Lung microvascular endothelial cell (primary cell): ENCODE data around the gene EARS2. TPM values are rescaled to one million over a fixed set of nuclear protein-coding genes. Genes with fewer than 3 reads are reported as not detected.

Source experiments
- DNase-seq, 2 donors: peaks; one replicate each; pipeline versions ENCODE4 v3.0.0 to v3.0.0-alpha.2; 2010; ENCODE audit warnings: low read depth in 2 of 2
- total RNA-seq: library from RNA; depleted of rRNA; stranded (reverse); fragments of >200 nt; gene quantifications from 2 replicates; pipeline ENCODE4 v1.2.1, GENCODE V29; 2014

The EARS2 gene
- total RNA-seq, 1 donor from 2014 or later: 16.1 TPM

- DNase-seq: no peak
Observed at GRCh38 chr16:23482778-23483177, 74.4 kb downstream of the EARS2 start.

- DNase-seq: no peak
Observed at GRCh38 chr16:23480257-23480656, 76.9 kb downstream of the EARS2 start.

GRCh38 chr16:23479138-23479537 lies 78.0 kb downstream of the EARS2 start:
- no peak for DNase-seq

GRCh38 chr16:23478566-23478965 lies 78.6 kb downstream of the EARS2 start:
- DNase-seq: no peak

- DNase-seq: no peak
Observed at GRCh38 chr16:23476289-23476688, 80.9 kb downstream of the EARS2 start.

Other genes with a start within 250 kb of the EARS2 start
- 8.7 and 10.9 TPM in 2 replicates for gene COG7, start 104.2 kb downstream of the EARS2 start, total RNA-seq
- 22.9 and 28.4 TPM in 2 replicates for gene GGA2, start 46.9 kb downstream of the EARS2 start, total RNA-seq
- gene UBFD1, start 377 bp upstream of the EARS2 start, total RNA-seq: 39.7 and 68.5 TPM in 2 replicates
- 155 and 164 TPM in 2 replicates for gene NDUFAB1, start 39.0 kb upstream of the EARS2 start, total RNA-seq
- 4.1 and 6.2 TPM in 2 replicates for gene PALB2, start 84.0 kb upstream of the EARS2 start, total RNA-seq
- gene DCTN5, start 84.1 kb upstream of the EARS2 start, total RNA-seq: 47.8 and 48.6 TPM in 2 replicates
- gene PLK1, start 121.5 kb upstream of the EARS2 start, total RNA-seq: 2.8 and 10.9 TPM in 2 replicates
- gene ERN2, start 155.9 kb upstream of the EARS2 start, total RNA-seq: not detected in 2 replicates
- gene CHP2, start 197.7 kb upstream of the EARS2 start, total RNA-seq: not detected in 2 replicates